ENCODE measurements around the gene NABP2. TPM values are rescaled to one million over a fixed set of nuclear protein-coding genes. Genes with fewer than 3 reads are reported as not detected.
A peak's percentile ranks its signal among the peaks of the same experiment; 100 is the strongest.

NABP2 gene
- polyA plus RNA-seq (2012; rRNA removed): 49.3 and 52.3 TPM in 2 replicates
- polyA plus RNA-seq (2012; cell fraction: cytosol; rRNA removed): 52.7 and 53.6 TPM in 2 replicates
- polyA plus RNA-seq (2012; cell fraction: nucleus; rRNA removed): 12.7 and 13.1 TPM in 2 replicates

DNA sequence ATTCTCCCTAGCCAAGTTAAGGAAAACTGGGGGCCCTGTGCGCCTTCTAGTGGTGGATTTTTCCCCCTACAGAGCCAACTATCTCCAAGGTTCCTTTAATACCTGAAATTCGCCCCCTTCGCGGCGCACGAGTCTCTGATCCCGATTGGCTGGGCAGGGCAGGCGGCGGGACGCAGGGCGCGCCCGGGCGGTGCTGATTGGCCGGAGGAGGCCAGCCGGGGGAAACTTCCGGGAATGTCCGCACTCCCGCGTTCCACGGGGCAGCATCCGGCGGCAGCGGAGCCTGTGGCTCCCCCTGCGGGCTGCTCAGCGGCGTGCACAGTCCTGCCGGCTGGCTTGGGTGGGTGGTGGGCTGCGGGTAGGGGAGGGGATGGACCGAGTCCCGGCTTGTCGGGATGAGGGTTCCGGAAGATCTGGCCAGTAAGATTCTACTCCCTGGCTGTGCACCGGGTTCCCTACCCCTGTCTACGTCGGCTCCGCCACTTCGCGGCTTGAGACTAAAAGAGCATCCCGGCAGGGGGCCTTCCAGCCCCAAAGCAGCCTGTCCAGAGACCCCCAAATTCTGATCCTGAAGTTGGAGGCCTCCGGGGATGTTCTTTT is at the start of gene NABP2:
Gene NABP2, plus strand, starts transcription at position 241 of the 600 bp plus-strand sequence. CDS start 515 bp downstream, outside the sequence.
- H3K27me3 ChIP-seq (ENCODE audit: insufficient read depth): no peaks in the 10 kb centered on the region
- DNase-seq: peak; percentile 98
- H3F3A ChIP-seq (replicated peaks; ENCODE audit: insufficient read depth): peaks cover 24% of the 10 kb centered on the region
- no peaks in the 10 kb centered on the region for H4K20me1 ChIP-seq (ENCODE audit: insufficient read depth)
- no peaks in the 10 kb centered on the region for H3K9me2 ChIP-seq
- H3K4me1 ChIP-seq (ENCODE audit: control insufficient read depth in 1 of 2, insufficient read depth in 2 of 2, low read depth in 1 of 2, low read length in 1 of 2): peaks cover 13 to 22% of the 10 kb centered on the region in 2 experiments; a peak in 2 of 4 replicates
- peak within 1 kb of the TSS; percentile 62 to 64 for H3K27ac ChIP-seq (ENCODE audit: low read depth in 2 of 2, low read length in 1 of 2)
- H3K9me3 ChIP-seq: no peaks in the 10 kb centered on the region
- peaks cover 20% of the 10 kb centered on the region for H3K79me2 ChIP-seq (ENCODE audit: insufficient read depth)
- POLR2A ChIA-PET: no interaction called here
- peak within 1 kb of the TSS; percentile 91 for H3K4me2 ChIP-seq
- peak within 1 kb of the TSS; percentile 79 for H3K9ac ChIP-seq
- H3K4me3 ChIP-seq (ENCODE audit: low read depth in 2 of 2, low read length in 1 of 2): peak within 1 kb of the TSS; percentile 67 to 97
- under 1% methylated on average over 29 of the region's 41 CpGs for WGBS (ENCODE audit: low lambda C conversion rate)
- CTCF ChIA-PET: interaction anchor here (1.0 to 4.1 kb wide), 6 partner anchors 17 to 133 kb away, joined by 3 to 47 read pairs (median 15); partner anchors contain the start of genes SMARCC2 and ZC3H10
- no peaks in the 10 kb centered on the region for H3K36me3 ChIP-seq (replicated peaks in 1 of 2; ENCODE audit: control insufficient read depth in 1 of 2, insufficient read depth in 2 of 2, low read length in 1 of 2)
- peak within 1 kb of the TSS; percentile 90 for H2AFZ ChIP-seq (ENCODE audit: low read depth)
- TF ChIP-seq TEAD4 (IDR thresholded peaks at IDR 0.05; ENCODE audit: borderline replicate concordance, insufficient read depth): peak; percentile 68; the same call in 1 of the 2 replicates
- TF ChIP-seq RCOR1 (IDR thresholded peaks at IDR 0.05; ENCODE audit: low read length): no peak; the same call in 1 of the 2 replicates
- TF ChIP-seq ZBTB33 (IDR thresholded peaks at IDR 0.05; ENCODE audit: borderline replicate concordance, low read depth): no peak
- TF ChIP-seq PBX3 (IDR thresholded peaks at IDR 0.05): no peak
- TF ChIP-seq EZH2phosphoT487 (IDR thresholded peaks at IDR 0.05; ENCODE audit: borderline replicate concordance, low read depth): no peak
- peak; percentile 94 for TF ChIP-seq ELF1 (IDR thresholded peaks at IDR 0.05)
- TF ChIP-seq RXRA (IDR thresholded peaks at IDR 0.05; ENCODE audit: borderline replicate concordance, low read depth): no peak
- TF ChIP-seq GABPA (IDR thresholded peaks at IDR 0.05; ENCODE audit: low read depth): peak; percentile 86
- no peak for TF ChIP-seq FOSL2 (IDR thresholded peaks at IDR 0.05; ENCODE audit: borderline replicate concordance, low read depth)
- peak; percentile 84 for TF ChIP-seq CHD2 (IDR thresholded peaks at IDR 0.05; ENCODE audit: low read length, partially characterized antibody)
- TF ChIP-seq NFIC (IDR thresholded peaks at IDR 0.05; ENCODE audit: borderline replicate concordance): peak; percentile 53
- peak; percentile 41; the same call in 1 of the 2 replicates for TF ChIP-seq POLR2AphosphoS5 (IDR thresholded peaks at IDR 0.05; ENCODE audit: low read depth, low read length)
- TF ChIP-seq USF1 (IDR thresholded peaks at IDR 0.05; ENCODE audit: borderline replicate concordance, low read depth): peak; percentile 45; the same call in 1 of the 2 replicates
- peak; percentile 32 for TF ChIP-seq TAF1 (IDR thresholded peaks at IDR 0.05; ENCODE audit: borderline replicate concordance, low read depth, low read length)
- TF ChIP-seq SMC3 (IDR thresholded peaks at IDR 0.05; ENCODE audit: low read depth, low read length): peak; percentile 62
- TF ChIP-seq MAX (IDR thresholded peaks at IDR 0.05; ENCODE audit: low read depth): peak; percentile 67; the same call in 1 of the 2 replicates
- TF ChIP-seq FOXJ3 (CRISPR knock-in tag; IDR thresholded peaks at IDR 0.05): no peak; the same call in 1 of the 2 replicates
- peak; percentile 85 for TF ChIP-seq RFX5 (IDR thresholded peaks at IDR 0.05; ENCODE audit: low read length)
- no peak for TF ChIP-seq TCF12 (IDR thresholded peaks at IDR 0.05)
- TF ChIP-seq REST (IDR thresholded peaks at IDR 0.05; ENCODE audit: low read depth, low read length): peak; percentile 12; the same call in 1 of the 2 replicates
- TF ChIP-seq YY1 (IDR thresholded peaks at IDR 0.05; ENCODE audit: low read depth): peak; percentile 75; the same call in 1 of the 2 replicates
- peak; percentile 73; the same call in 1 of the 2 replicates for TF ChIP-seq FOXM1 (IDR thresholded peaks at IDR 0.05; ENCODE audit: low read depth)
- peak; percentile 82; the same call in 1 of the 2 replicates for TF ChIP-seq MXI1 (IDR thresholded peaks at IDR 0.05; ENCODE audit: low read depth, low read length)
- TF ChIP-seq SIN3A (IDR thresholded peaks at IDR 0.05; ENCODE audit: borderline replicate concordance, low read depth, low read length): no peak; the same call in 1 of the 2 replicates
- no peak for TF ChIP-seq NRF1 (IDR thresholded peaks at IDR 0.05; ENCODE audit: low read depth, low read length)
- 0 out of 2 replicates have a peak, but pooled peaks have one; percentile 11 for TF ChIP-seq MEF2A (IDR thresholded peaks at IDR 0.05; ENCODE audit: borderline replicate concordance, low read depth)
- TF ChIP-seq JUND (IDR thresholded peaks at IDR 0.05): no peak

All from SK-N-SH (cell line).